Heart left ventricle (tissue), 16 donors: ENCODE results near the gene C13orf42. TPM values are rescaled to one million over a fixed set of nuclear protein-coding genes. Genes with fewer than 3 reads are reported as not detected.
"Not testable (repeated sequence)": the region's sequence is repeated elsewhere in the genome, so short reads cannot be mapped to it uniquely, and the experiment has no call there.

Experiments
- ATAC-seq, 4 donors: fragments of 200-7000 bp; cut with Tn5 transposase; one replicate each; pipeline ENCODE4 v1.9.1; 2020 to 2022; ENCODE audit warnings: moderate library complexity in 4 of 4, mild to moderate bottlenecking in 3 of 4, moderate number of reproducible peaks in 1 of 4
- DNase-seq, 5 donors: peaks; one replicate each; pipeline ENCODE4 v3.0.0-alpha.2; 2020
- H3K27ac ChIP-seq, 12 donors: fragments of 200-600 bp; sonication (generic) in 4 of 12; one replicate each; pipeline versions ENCODE4 v1.5.0 to v1.8.0; 2016 to 2022; ENCODE audit warnings: mild to moderate bottlenecking in 2 of 12
- H3K27me3 ChIP-seq, 9 donors: fragments of 200-600 bp; sonication (generic) in 2 of 9; one replicate each; pipeline versions ENCODE4 v1.5.1 to v1.8.0; 2016 to 2022; ENCODE audit warnings: mild to moderate bottlenecking in 3 of 9
- H3K36me3 ChIP-seq, 9 donors: fragments of 200-600 bp; sonication (generic) in 2 of 9; one replicate each; pipeline versions ENCODE4 v1.5.0 to v1.8.0; 2018 to 2022; ENCODE audit warnings: mild to moderate bottlenecking in 2 of 9
- H3K4me1 ChIP-seq, 12 donors: fragments of 200-600 bp; sonication (generic) in 4 of 12; one replicate each; pipeline versions ENCODE4 v1.5.0 to v1.8.0; 2016 to 2022; ENCODE audit warnings: mild to moderate bottlenecking in 3 of 12
- H3K4me3 ChIP-seq, 12 donors: fragments of 200-600 bp; sonication (generic) in 4 of 12; one replicate each; pipeline versions ENCODE4 v1.5.0 to v1.8.0; 2017 to 2022; ENCODE audit warnings: mild to moderate bottlenecking in 9 of 12, moderate library complexity in 4 of 12
- H3K9me3 ChIP-seq, 12 donors: fragments of 200-600 bp; sonication (generic) in 4 of 12; one replicate each; pipeline versions ENCODE4 v1.5.0 to v1.8.0; 2016 to 2022; ENCODE audit warnings: mild to moderate bottlenecking in 1 of 12
- CTCF ChIP-seq, 12 donors: fragments of 200-600 bp; sonication (generic) in 4 of 12; IDR thresholded peaks; one replicate each; pipeline versions ENCODE4 v1.5.0 to v1.8.0; 2018 to 2022; ENCODE audit warnings: antibody characterized with exemption in 12 of 12, mild to moderate bottlenecking in 5 of 12
- POLR2A ChIP-seq, 2 donors: fragments of 450-650 bp; IDR thresholded peaks; one replicate each; pipeline ENCODE4 v1.6.1; 2017; ENCODE audit warnings: antibody characterized with exemption in 2 of 2, mild to moderate bottlenecking in 2 of 2, moderate library complexity in 2 of 2
- WGBS, 4 donors: extraction: QIAGEN DNeasy Blood & Tissue Kit in 2 of 4; methylation state at CpG; one replicate each; pipeline versions ENCODE4 v1.1.5 to v1.1.7; 2013 to 2018; 5-methylcytosine and 5-hydroxymethylcytosine counted together
- intact Hi-C, 10 donors: fragments of 100-400 bp; cut with DNase I; formaldehyde crosslinking; loops; one replicate each; pipeline versions ENCODE4 v1.11.1 to v1.14.2; 2022
- polyA plus RNA-seq, 2 donors: library from polyadenylated mRNA; stranded (reverse); fragments of 200-250 nt; gene quantifications; one replicate each; pipeline ENCODE4 v1.2.3, GENCODE V29; 2013
- total RNA-seq, 9 donors: library from RNA; depleted of rRNA in 2 of 9; stranded (reverse); fragments of >200 nt in 2 of 9; fragmentation: NEBNext Ultra II Directional in 3 of 9; extraction: Animal tissue kit (Norgen Biotek cat#: 25700) in 3 of 9; gene quantifications; one replicate each; pipeline versions ENCODE4 v1.1.0 to v1.2.4, GENCODE V29; 2016 to 2023
- donor health status: ischemic (EF 13 %, LVEDD 7.1; RV severe dilation, severe dysfunction).
- donor health status: healthy with polysubstance abuse.
- donor health status: DM: no; HTN: yes; CAD: no.
- donor health status: DM: no; HTN: no; CAD: no.
- donor health status: ischemic (EF 25% LVEDD 6.9; RV normal size, moderate dysfunction).
- donor health status: ischemic (EF 25% LVEDD 5.7; RV mildly dilated, moderate dysfunction).
- donor health status: healthy.
- donor health status: DM: yes; HTN: yes; CAD: no.
- donor health status: ischemic (EF 35%, LVEDD 5.7; RV mildly dilated, moderate dysfunction).
- donor health status: nonischemic (EF 11% LVEDD 7.7; RV severe dilation, severe dysfunction).
- donor health status: DM: yes; HTN: yes; CAD: no.
- donor health status: PGD.
- donor health status: ischemic (EF 29% LVEDD 5.4; RV normal size, mild dysfunction).
- donor health status: nonischemic (EF 23%, LVEDD 6.1; RV moderate dilation, normal function).

The C13orf42 gene
- total and polyA plus RNA-seq, 11 donors, result not detected

GRCh38 chr13:51122868-51123566, 11.9 kb upstream of the C13orf42 start:
- H3K4me1 ChIP-seq, result no peaks in the 10 kb centered on the region
- H3K4me3 ChIP-seq, result no peak overlapping the region
- H3K36me3 ChIP-seq, result no peaks in the 10 kb centered on the region
- H3K27me3 ChIP-seq, result no peaks in the 10 kb centered on the region
- TF ChIP-seq POLR2A (IDR thresholded peaks at IDR 0.05) (no peak), CTCF (IDR thresholded peaks at IDR 0.05) (no peak)
- H3K27ac ChIP-seq, result no peak overlapping the region
- ATAC-seq, result no peak
- DNase-seq, result no peak
- intact Hi-C loops, result no loop called here
- WGBS, 4 donors, result 38 to 47% (median 43%) methylated on average over 6 of the region's 6 CpGs
- H3K9me3 ChIP-seq, result peaks cover 0 to 5% (median under 1%) of the 10 kb centered on the region in 12 donors

- H3K27me3 ChIP-seq, H3K4me3 ChIP-seq, H3K4me1 ChIP-seq, intact Hi-C loops, H3K36me3 ChIP-seq, H3K27ac ChIP-seq, DNase-seq: not testable (repeated sequence)
- peaks cover 0 to 17% (median 9%) of the 10 kb centered on the region in 12 donors for H3K9me3 ChIP-seq
- 76 to 80% (median 78%) methylated on average over 11 of the region's 11 CpGs for WGBS, 4 donors
- peak in 1 of 4 donors; percentile 24 for ATAC-seq
- TF ChIP-seq CTCF (IDR thresholded peaks at IDR 0.05), result peak in 5 of 12 donors; percentile 22 to 40 (median 34)
Observed at GRCh38 chr13:51120873-51121272, 9.8 kb upstream of the C13orf42 start.

GRCh38 chr13:51118809-51119431, 7.8 kb upstream of the C13orf42 start:
- ATAC-seq, result peak in 2 of 4 donors; percentile 30 to 45
- 79 to 86% (median 81%) methylated on average over 3 to 4 of the region's 4 CpGs for WGBS, 4 donors
- no peak overlapping the region for H3K4me3 ChIP-seq

More at GRCh38 chr13:51118809-51119431, 7.8 kb upstream of the C13orf42 start:
- no peaks in the 10 kb centered on the region for H3K36me3 ChIP-seq
- intact Hi-C loops, result no loop called here
- no peaks in the 10 kb centered on the region for H3K27me3 ChIP-seq
- no peaks in the 10 kb centered on the region for H3K4me1 ChIP-seq
- TF ChIP-seq POLR2A (IDR thresholded peaks at IDR 0.05), result no peak
- TF ChIP-seq CTCF (IDR thresholded peaks at IDR 0.05), result no peak
- no peak overlapping the region for H3K27ac ChIP-seq
- H3K9me3 ChIP-seq, result peaks cover 0 to 17% (median 9%) of the 10 kb centered on the region in 12 donors
- DNase-seq, result no peak
